Dendritic cell treated with granulocyte-macrophage colony-stimulating factor and Interleukin-4, amounts not matched to agents 40 ng/mL and 50 ng/mL, for 4 days (primary cell): ENCODE data around the gene PFAS.

Source experiments
- H3K27ac Mint-ChIP-seq: one replicate; pipeline ENCODE4 v1.8.0; 2022; ENCODE audit warnings: mild to moderate bottlenecking, mixed read lengths
- H3K27me3 Mint-ChIP-seq: one replicate; pipeline ENCODE4 v1.8.0; 2022; ENCODE audit warnings: mild to moderate bottlenecking, mixed read lengths
- H3K36me3 Mint-ChIP-seq: one replicate; pipeline ENCODE4 v1.8.0; 2022; ENCODE audit warnings: low read depth, mixed read lengths
- H3K4me1 Mint-ChIP-seq: one replicate; pipeline ENCODE4 v1.8.0; 2022; ENCODE audit warnings: low read depth, mixed read lengths
- H3K4me3 Mint-ChIP-seq: one replicate; pipeline ENCODE4 v1.8.0; 2022; ENCODE audit warnings: mild to moderate bottlenecking, moderate library complexity, mixed read lengths
- H3K9me3 Mint-ChIP-seq: one replicate; pipeline ENCODE4 v1.8.0; 2022; ENCODE audit warnings: mixed read lengths
- intact Hi-C: fragments of 100-400 bp; cut with micrococcal nuclease; formaldehyde crosslinking; loops from one replicate; pipeline ENCODE4 v1.15.0; 2022

The PFAS gene

DNA sequence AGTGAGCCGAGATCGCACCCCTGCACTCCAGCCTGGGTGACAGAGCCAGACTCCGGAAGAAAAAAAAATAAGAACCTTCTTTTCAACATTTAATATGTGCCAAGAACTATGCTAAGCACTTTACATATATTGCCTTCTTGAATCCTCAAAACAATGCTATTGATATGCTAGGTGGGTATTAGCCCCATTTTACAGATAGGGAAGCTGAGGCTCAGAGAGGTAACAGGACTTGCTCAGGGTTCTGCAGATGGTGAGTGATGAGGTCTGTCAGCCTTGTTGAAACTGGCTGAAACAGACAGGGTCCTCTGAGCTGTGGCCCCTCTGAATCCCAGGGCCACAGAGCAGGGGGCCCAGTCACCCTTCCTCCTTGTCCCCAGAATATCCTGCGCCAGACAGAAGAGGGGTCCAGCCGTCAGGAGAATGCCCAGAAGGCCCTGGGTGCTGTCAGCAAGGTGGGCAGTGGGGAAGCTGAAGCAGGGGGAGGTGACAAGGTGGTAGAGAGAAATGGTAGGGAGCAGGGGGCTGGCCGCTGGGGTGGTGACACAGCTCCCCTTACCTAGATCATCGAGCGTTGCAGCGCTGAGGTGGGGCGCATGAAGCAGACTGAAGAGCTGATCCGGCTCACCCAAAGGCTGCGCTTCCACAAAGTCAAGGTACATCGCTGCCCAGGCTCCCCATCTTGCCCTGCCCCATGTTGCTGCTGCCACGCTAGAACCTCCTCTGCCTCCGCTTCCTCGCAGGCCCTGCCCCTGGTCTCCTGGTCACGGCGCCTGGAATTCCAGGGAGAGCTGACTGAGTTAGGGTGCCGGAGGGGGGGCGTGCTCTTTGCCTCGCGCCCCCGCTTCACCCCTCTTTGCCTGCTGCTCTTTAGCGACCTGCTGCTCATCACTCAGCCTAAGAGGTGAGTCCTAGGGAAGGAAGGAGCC is 69.2 kb downstream of the PFAS start:
- Mint-ChIP-seq H3K9me3 (no peaks in the 10 kb centered on the region), H3K4me1 (peaks cover 8% of the 10 kb centered on the region), H3K4me3 (no peak overlapping the region), H3K27me3 (peaks cover 32% of the 10 kb centered on the region), H3K27ac (no peak overlapping the region), H3K36me3 (no peaks in the 10 kb centered on the region)
- intact Hi-C loops = no loop called here
